ENCODE measurements around the gene GNAQ.

DNA sequence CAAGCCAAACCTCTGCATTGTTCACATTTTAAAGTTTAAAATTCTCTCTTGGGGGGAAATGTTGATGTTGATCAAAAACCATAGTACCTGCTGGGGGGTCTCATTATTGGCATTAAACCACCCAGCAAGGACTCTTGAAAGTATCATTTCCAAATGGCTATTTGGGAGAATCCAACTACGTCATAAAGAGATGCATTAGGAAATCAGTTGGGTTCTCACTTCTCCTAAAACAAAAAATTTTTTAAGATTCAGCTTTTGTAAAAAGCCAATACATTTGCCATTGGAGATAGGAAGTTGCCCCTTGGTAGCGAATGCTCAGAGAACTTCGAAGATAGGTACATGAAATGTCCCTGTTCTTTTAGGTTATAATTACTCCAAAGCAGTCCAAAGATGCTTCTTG lies 96.4 kb downstream of the GNAQ start:
- TF ChIP-seq, protein P1, sequence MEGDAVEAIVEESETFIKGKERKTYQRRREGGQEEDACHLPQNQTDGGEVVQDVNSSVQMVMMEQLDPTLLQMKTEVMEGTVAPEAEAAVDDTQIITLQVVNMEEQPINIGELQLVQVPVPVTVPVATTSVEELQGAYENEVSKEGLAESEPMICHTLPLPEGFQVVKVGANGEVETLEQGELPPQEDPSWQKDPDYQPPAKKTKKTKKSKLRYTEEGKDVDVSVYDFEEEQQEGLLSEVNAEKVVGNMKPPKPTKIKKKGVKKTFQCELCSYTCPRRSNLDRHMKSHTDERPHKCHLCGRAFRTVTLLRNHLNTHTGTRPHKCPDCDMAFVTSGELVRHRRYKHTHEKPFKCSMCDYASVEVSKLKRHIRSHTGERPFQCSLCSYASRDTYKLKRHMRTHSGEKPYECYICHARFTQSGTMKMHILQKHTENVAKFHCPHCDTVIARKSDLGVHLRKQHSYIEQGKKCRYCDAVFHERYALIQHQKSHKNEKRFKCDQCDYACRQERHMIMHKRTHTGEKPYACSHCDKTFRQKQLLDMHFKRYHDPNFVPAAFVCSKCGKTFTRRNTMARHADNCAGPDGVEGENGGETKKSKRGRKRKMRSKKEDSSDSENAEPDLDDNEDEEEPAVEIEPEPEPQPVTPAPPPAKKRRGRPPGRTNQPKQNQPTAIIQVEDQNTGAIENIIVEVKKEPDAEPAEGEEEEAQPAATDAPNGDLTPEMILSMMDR (IDR thresholded peaks at IDR 0.05) = no peak
- TF ChIP-seq POLR2A (IDR thresholded peaks at IDR 0.05) = no peak

All from body of pancreas (tissue), 4 donors.